GM19328 (cell line): ENCODE data around the gene CD81.

Experiments used
- ATAC-seq: cut with Tn5 transposase; IDR thresholded peaks from one replicate; pipeline ENCODE4 v1.9.1; 2021; ENCODE audit warnings: mild to moderate bottlenecking, moderate library complexity; ENCODE audit not compliant: unreplicated experiment

Gene CD81

GRCh38 chr11:2433106-2433925 lies 56.2 kb downstream of the CD81 start:
- ATAC-seq = no peak

- ATAC-seq = no peak
These were observed 56.9 kb downstream of the CD81 start for GRCh38 chr11:2434008-2434407.

- no peak for ATAC-seq
These were observed 57.6 kb downstream of the CD81 start for GRCh38 chr11:2434506-2435255.

GRCh38 chr11:2435288-2436012 lies 58.3 kb downstream of the CD81 start:
- ATAC-seq = no peak

- ATAC-seq = no peak
These were observed 59.0 kb downstream of the CD81 start for GRCh38 chr11:2436013-2436520.

- no peak for ATAC-seq
These were observed 59.5 kb downstream of the CD81 start for GRCh38 chr11:2436521-2437031.

- no peak for ATAC-seq
These were observed 60.4 kb downstream of the CD81 start for GRCh38 chr11:2437516-2437915.

GRCh38 chr11:2439820-2440219 lies 62.7 kb downstream of the CD81 start:
- no peak for ATAC-seq

GRCh38 chr11:2440646-2441045 lies 63.5 kb downstream of the CD81 start:
- no peak for ATAC-seq

- no peak for ATAC-seq
These were observed 64.1 kb downstream of the CD81 start for GRCh38 chr11:2441171-2441570.

- no peak for ATAC-seq
These were observed 65.5 kb downstream of the CD81 start for GRCh38 chr11:2442589-2442988.

GRCh38 chr11:2443406-2443805 lies 66.3 kb downstream of the CD81 start:
- ATAC-seq = no peak

GRCh38 chr11:2443881-2444820 lies 67.0 kb downstream of the CD81 start, which contains the start of gene TRPM5:
Gene TRPM5 (minus strand): TSS chr11:2444514. CDS start chr11:2423036, 21,478 bp downstream.
- no peak for ATAC-seq

- ATAC-seq = no peak
These were observed 68.0 kb downstream of the CD81 start, which contains the start of gene KCNQ1 for GRCh38 chr11:2444821-2445745. Gene KCNQ1 (plus strand): TSS chr11:2445008. CDS start chr11:2445099, 91 bp downstream.

GRCh38 chr11:2445746-2446551 lies 68.8 kb downstream of the CD81 start:
- ATAC-seq = no peak

GRCh38 chr11:2446590-2447252 lies 69.6 kb downstream of the CD81 start:
- no peak for ATAC-seq
